GM18873 (cell line): ENCODE data around the gene C2CD3.

Experiments
- ATAC-seq: cut with Tn5 transposase; IDR thresholded peaks from one replicate; pipeline ENCODE4 v1.9.1; 2021; ENCODE audit warnings: mild to moderate bottlenecking, moderate library complexity, moderate number of reproducible peaks; ENCODE audit not compliant: unreplicated experiment, low FRiP score

C2CD3 gene

GRCh38 chr11:73969091-73969490, 201.7 kb downstream of the C2CD3 start:
- no peak for ATAC-seq

DNA sequence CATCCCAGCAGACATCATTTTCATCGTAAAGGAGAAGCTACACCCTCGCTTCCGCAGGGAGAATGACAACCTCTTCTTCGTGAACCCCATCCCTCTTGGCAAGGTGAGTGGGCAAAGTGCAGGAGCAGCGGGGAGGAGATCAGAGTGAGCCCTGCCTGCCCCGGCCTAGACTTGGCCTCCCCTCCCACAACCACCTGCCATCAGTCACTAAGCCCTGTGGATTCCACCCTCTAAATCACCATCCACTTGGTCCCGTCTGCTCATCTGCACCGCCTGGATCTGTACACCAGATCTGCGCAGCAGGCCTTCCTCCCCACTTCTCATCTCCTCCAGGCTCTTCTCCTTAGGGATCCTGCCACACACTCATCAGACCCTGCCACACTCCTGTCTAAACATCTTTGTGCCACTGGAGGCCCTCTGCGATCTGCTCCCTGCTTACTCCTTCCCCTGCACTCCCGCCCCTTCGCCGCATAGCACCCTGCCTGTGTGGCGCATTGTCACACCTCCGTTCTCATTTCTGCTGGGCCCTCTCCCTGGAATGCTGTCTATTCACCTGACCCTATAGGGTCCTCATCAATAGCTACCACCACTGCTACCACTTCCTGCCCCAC, 202.3 kb downstream of the C2CD3 start:
- no peak for ATAC-seq

DNA sequence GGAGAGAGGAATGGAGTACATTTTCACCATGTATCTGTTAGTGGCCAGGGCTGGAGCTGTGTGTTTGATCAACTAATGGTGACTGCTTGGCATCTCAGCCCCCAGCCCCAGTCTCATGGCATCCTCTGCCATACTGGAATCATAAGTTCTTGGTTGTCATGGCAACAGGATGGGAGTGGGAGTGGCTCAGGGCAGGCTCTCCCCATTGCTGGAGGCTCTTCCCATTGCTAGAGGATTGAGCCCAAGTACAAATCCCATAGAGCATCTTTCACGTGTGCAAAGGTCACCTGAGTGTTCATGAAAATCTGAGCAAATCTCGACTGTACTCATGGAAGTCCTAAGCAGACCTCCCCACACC, 205.1 kb downstream of the C2CD3 start:
- no peak for ATAC-seq

GRCh38 chr11:73965076-73965763, 205.6 kb downstream of the C2CD3 start:
- no peak for ATAC-seq

GRCh38 chr11:73963861-73964260, 206.9 kb downstream of the C2CD3 start:
- ATAC-seq: no peak
